NCI-H128 (cell line): ENCODE data around the gene CASR.
"Not testable (repeated sequence)": the region's sequence is repeated elsewhere in the genome, so short reads cannot be mapped to it uniquely, and the experiment has no call there.

Experiments
- DNase-seq: peaks from one replicate; lab custom pipeline; 2025; ENCODE audit not compliant: unreplicated experiment; lab: John Stamatoyannopoulos, UW

The CASR gene, protein sequence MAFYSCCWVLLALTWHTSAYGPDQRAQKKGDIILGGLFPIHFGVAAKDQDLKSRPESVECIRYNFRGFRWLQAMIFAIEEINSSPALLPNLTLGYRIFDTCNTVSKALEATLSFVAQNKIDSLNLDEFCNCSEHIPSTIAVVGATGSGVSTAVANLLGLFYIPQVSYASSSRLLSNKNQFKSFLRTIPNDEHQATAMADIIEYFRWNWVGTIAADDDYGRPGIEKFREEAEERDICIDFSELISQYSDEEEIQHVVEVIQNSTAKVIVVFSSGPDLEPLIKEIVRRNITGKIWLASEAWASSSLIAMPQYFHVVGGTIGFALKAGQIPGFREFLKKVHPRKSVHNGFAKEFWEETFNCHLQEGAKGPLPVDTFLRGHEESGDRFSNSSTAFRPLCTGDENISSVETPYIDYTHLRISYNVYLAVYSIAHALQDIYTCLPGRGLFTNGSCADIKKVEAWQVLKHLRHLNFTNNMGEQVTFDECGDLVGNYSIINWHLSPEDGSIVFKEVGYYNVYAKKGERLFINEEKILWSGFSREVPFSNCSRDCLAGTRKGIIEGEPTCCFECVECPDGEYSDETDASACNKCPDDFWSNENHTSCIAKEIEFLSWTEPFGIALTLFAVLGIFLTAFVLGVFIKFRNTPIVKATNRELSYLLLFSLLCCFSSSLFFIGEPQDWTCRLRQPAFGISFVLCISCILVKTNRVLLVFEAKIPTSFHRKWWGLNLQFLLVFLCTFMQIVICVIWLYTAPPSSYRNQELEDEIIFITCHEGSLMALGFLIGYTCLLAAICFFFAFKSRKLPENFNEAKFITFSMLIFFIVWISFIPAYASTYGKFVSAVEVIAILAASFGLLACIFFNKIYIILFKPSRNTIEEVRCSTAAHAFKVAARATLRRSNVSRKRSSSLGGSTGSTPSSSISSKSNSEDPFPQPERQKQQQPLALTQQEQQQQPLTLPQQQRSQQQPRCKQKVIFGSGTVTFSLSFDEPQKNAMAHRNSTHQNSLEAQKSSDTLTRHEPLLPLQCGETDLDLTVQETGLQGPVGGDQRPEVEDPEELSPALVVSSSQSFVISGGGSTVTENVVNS

DNA sequence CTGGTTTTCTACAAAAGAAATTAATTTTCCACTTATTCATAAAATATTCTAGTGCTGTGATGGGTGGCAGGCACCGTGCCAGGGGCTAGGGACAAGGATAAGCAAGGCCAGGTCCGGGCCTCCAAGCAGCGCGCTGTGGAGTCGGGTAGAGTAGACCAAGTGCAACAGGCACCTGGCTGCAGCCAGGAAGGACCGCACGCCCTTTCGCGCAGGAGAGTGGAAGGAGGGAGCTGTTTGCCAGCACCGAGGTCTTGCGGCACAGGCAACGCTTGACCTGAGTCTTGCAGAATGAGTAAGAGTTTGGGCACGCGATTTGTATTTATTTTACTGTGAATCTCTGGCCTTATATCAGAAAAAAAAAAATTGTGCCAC is at the start of gene CASR:
Gene CASR, plus strand, starts transcription at position 148 of the 372 bp plus-strand sequence. CDS start 70,522 bp downstream, outside the sequence.
- no peak for DNase-seq

DNA sequence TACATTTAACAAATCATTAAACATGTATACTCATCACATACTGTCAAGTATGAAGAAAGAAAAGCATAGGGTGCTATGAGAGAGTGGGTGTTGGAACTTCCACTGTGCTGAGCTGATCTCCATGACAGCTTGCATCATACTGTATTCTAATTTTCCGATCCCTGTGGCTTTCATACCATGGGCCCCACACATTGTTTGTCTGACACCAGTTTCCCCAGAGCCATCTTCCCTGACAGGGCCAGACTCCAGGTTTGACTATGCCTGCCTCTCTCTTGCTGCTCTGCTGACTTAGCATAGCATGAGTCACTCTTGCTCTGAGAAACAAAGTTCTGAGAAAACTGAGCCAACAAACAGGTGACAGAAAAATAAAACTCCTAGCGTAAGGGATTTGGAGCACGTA is 37.0 kb upstream of the CASR start:
- no peak for DNase-seq

DNA sequence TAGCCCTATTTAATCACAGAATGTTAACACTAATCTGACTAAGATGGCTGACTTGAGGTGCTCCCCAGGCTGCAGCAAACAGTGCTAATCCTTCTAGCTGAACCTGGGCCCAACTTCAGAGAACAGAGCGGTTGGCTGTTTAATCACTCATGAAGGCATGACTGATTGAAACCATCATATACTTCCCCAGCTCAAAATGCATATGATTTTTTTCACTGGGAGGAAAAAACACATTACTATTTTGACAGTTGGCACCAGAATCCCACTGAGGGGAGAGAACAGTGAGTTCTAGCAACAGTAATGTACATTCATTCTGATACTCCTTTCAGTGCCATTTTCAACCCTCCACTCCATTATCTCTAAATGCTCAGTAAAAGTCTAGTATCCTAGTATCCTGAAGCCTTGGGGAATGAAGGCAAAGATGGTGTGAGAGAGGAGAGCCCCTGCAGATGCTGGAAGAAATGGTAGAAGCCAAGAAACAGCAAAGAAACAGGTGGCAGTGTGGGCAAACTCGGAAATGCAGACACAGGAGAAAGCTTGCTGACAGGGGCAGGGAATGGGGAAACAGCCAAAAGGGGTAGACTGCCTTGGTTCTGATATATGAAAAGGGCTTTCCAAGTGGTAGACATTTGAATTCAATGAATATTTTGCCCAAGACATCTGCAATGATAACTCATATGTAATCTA is 34.4 kb upstream of the CASR start:
- DNase-seq, result no peak

DNA sequence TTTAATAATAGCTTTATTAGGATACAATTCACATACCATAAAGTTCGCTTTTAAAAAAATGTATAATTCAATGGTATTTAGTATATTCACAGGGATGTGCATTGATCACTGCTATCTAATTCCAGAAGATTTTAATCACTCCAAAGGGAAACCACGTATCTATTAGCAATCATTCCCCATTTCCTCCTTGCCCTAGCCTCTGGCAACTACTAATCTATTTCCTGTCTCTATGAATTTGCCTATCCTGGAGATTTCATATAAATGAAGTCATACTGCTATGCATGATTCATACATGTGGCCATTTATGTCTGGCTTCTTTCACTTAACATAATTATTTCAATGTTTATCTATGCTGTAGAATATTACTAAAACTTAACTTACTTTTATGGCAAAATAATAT is 32.0 kb upstream of the CASR start:
- DNase-seq, result no peak

DNA sequence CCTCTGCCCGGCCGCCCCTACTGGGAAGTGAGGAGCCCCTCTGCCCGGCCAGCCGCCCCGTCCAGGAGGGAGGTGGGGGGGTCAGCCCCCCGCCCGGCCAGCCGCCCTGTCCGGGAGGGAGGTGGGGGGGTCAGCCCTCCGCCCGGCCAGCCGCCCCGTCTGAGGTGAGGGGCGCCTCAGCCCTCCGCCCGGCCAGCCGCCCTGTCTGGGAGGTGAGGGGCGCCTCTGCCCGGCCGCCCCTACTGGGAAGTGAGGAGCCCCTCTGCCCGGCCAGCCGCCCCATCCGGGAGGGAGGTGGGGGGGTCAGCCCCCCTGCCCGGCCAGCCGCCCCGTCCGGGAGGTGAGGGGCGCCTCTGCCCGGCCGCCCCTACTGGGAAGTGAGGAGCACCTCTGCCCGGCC is 18.5 kb upstream of the CASR start:
- DNase-seq, result not testable (repeated sequence)

DNA sequence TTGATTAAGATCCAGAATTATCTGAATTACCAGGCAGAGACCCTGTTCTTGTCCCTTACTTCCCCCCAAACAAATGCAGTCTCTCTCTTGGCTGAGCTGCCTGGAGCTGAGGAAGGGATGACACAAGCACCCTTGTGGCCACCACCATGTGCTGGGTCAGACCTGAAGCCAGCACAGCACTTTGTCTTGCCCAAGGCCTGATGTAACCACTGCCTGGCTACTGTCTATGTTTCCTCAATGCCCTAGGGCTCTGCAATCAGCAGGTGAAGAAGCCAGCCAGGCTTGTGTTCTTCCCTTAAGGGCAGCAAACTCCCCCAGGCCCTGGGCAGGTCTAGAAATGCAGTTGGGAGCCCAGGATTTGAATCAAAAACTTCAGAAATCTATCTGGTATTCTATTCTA is 15.8 kb upstream of the CASR start:
- no peak for DNase-seq

DNA sequence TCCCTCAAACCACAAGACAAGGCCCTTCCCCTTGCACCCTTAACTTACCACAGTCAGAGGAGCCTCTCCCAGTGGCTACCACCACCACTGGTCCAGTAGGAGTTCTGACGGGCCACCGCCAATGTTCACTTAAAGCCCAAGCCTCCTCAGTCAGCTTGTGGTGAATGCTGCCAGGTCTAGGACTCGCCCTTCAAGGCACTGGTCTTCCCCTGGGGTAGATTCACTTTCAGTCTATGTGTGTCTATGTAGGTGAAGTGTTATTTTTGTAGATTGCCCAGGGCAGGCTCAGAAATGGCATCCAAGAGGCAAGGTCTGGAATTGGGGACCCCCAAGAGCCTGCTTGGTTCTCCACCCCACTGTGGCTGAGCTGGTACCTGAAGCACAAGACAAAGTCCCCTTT is 15.4 kb upstream of the CASR start:
- no peak for DNase-seq

DNA sequence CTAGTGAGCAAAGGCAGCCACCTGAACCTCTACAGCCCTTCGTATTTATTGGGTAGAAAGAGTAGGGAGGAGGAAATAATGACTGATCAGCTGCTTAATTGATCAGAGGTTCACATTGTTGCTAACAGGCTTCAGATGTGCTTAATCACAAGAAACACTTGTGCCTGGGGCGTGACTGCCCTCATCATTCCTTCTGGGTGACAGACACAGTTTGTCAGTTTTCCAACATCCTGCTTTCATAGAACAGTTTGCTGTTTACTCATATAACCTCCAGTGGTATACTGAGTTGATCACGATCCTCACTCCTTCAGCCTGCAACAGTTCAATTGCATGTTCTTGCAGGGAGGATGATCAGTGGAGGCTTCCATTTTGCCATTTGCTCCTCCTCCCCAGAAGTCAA is 13.6 kb upstream of the CASR start:
- no peak for DNase-seq

DNA sequence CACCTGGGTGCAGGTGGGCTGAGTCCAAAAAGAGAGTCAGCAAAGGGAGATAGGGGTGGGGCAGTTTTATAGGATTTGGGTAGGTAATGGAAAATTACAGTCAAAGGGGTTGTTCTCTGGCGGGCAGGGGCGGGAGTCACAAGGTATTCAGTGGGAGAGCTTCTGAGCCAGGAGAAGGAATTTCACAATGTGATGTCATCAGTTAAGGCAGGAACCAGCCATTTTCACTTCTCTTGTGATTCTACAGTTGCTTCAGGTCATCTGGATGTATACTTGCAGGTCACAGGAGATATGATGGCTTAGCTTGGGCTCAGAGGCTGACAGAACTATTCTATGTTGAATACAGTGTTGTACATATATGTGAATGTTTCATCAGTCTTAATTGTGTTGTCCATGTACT is 12.1 kb upstream of the CASR start:
- DNase-seq, result not testable (repeated sequence)

DNA sequence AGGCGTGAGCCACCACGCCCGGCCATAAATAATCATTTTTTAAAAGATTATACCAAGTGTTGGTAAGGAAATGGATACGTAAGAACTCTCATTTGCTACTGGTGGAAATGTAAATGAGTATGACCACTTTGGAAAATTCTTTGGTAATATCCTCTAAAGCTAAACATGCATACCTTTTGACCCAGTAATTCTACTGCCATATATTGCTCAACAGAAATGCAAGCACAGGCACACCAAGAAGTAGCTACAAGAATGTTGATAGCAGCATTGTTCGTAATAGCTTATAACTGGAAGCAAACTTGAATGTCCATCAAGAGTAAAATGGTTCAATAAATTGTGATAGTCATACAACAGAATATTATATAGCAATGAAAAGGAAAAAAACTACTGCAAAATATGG is 4.8 kb upstream of the CASR start:
- DNase-seq, result no peak

DNA sequence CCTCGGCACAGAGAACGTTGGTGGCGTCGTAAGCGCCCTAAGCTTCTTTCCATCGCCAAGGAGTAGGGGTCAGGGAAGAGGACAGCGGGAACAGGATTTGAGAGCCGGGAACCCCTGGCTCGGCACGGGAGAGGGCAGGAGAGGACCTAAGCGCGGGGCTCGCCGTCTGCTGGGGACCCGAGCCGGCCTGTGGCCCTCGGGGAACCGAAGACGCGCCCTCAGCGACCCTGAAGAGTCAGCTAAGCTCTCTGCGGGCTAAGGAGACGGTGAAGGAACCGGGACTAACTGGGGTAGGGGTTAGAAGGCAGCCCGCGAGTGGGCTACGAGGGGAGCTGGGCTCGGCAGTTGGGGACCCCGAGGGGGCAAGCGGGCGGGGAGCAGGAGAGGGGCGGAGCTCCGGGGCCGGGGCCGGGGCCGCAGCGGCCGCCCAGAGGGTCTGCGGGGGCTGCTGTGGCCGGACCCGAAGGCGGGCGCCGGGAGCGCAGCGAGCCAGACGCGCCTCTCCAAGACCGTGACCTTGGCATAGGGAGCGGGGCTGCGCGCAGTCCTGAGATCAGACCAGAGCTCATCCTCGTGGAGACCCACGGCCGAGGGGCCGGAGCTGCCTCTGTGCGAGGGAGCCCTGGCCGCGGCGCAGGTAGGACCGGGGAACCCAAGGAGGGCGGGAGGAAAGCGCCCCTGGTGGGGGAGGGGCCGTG is 574 bp downstream of the CASR start:
- DNase-seq, result no peak

DNA sequence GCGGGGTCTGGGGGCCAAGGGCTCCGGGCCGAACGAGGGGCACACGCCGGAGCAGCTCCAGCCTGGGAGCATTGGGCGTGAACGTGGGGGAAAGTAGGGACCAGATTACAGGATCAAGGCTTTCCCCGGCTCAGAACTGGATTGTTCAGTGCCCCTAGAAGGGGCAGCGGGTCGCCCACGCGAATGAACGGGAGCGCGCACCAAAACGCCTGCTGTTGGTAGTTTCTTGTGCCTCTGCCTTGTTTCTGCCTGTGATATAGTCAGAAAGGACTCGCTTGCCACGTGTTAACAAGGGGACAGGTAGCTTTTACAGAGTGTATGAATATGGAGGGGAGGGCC is 1.1 kb downstream of the CASR start:
- no peak for DNase-seq

DNA sequence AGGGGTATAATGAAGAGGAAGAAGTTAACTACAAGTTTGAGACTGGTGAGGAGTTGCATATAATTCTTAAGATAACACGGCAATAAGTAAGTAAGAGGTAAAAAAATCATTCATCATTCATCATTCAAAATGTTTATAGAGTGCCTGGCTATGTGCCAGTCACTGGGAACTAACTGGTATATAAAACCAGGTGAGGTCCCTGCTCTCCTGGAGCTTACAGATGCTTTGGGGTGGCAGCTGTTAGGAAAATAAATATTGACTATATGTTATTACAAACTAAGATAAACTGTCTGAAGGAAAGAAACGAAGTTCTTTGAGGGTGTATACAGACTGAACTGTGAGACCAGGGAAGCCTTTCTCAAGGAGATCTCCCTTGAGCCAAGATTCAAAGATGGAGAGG is 2.9 kb downstream of the CASR start:
- DNase-seq, result no peak

DNA sequence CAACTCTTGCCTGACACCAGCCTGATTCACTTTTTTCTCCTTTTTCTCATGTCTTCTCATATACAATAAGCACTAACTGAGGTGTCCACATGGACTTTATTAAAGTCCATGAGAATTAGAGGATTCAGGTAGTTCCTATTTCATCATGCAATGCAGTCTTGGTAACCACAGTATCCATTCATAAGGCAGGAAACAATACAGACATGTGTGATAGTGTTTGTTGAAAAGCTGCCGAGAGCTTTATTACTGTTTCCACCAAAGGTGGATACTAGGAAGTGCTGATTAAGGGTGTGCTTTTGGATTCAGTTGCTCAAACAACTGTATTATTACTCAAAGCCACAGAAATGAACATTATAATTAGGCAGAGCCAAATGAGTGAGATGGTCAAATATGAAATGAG is 5.3 kb downstream of the CASR start:
- no peak for DNase-seq

DNA sequence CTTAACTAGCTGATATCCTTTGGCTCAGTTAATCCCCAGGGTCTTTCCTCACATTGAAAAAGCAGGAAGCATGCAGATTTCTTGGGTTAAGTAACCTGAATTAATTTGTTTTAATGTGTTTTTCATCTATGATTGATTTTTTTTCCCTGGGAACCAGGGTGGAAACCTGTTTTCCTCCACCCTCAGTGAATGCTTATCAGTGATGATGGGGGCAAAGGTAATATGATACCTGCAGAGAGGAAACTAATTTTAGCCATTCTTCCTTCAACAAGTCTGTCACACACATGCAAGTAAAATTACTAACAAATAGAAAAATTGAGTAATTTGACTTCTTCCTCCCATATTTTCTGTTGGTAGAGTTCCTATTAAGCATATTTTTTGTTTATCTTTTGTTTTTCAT is 5.9 kb downstream of the CASR start:
- DNase-seq, result no peak

DNA sequence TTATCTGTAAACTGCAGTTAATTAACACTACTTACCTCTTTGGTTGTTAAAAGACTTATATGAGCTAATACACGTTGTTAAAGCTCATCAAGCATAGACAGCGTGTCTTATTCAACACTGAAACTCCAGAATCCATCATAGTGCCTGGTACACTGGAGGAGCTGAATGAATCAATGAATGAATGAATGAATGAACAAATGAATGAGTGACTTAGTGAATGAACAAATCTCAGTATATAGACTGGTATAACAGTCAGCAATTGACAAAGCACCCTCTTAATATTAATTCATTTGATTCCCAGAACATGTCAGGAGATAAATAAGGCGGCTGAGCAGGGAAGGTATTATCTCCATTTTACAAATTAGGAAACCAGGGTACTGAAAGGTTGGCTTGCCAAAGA is 7.1 kb downstream of the CASR start:
- no peak for DNase-seq

DNA sequence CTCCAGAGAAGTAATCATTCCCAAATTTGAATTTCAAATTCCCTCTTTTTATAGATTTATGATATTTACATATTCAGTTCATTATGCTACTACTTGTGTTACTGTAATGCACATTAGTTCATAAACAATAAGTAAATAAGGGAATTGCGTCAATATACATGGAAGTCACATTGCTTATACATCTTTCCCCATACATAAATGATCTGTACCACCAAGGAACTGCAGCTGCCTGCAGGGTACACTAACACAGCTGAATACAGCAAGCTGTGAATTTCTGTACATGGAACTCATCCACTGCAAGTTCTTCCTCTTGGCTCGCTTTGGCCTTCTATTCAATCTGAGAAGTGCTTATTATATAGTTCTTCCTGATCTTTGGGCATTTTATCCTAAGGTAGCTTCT is 15.5 kb downstream of the CASR start:
- DNase-seq, result no peak

DNA sequence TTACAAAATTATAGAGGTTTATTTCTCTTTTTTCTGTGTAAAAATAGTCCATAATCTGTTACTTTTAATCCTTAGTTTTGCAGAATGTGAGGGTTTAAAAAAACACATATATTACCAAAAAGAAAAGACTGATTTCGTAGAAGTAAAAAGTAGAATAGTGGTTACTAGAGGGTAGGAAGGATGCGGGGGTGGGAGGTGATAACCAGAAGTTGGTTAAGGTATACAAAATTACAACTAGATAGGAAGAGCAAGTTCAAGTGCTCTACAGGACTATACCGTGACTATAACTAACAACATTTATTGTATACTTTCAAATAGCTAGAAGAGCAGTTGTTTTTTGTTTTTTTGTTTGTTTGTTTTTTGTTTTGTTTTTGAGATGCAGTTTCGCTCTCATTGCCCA is 16.1 kb downstream of the CASR start:
- no peak for DNase-seq

DNA sequence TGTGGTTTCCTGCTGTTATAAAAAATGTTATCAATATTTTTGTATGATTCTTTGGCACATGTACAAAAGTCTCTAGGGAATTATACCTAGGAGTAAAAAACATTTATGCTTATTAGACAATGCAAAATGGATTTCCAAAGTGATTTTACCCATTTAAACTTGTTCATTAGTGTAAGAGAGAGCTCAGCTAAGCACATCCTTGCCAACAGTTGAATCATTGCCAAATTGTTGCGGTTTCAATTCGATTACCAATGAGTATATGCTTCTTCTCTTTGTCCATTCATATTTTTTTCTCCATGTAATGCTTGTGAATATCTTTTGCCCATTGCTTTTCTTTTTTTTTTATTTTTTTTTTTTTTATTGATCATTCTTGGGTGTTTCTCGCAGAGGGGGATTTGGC is 17.2 kb downstream of the CASR start:
- DNase-seq, result peak; percentile 85

DNA sequence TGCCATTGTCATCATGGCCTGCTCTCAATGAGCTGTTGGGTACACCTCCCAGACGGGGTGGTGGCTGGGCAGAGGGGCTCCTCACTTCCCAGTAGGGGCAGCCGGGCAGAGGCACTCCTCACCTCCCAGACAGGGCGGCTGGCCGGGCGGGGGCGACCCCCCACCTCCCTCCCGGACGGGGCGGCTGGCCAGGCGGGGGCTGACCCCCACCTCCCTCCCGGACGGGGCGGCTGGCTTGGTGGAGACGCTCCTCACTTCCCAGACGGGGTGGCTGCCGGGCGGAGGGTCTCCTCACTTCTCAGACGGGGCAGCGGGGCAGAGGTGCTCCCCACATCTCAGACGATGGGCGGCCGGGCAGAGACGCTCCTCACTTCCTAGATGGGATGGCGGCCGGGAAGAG is 18.0 kb downstream of the CASR start:
- not testable (repeated sequence) for DNase-seq

DNA sequence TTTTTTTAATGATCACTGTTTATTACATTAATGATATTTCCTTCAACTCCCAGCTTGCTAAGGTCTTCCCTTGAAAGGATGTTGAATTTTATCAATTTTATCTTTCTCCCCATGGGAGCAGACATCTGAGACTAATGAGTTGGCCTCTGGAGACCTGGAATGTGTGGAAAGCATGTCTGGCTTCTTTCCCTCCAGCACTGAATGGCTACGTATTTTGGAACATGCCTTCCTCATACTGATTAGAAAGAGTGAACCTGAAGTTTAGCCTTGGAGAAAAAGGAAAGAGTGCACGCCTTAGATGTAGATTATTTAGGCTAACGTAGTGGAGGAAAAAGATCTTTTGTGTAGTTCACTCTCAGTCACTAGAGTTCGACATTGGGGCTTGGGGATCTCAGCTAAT is 25.1 kb downstream of the CASR start:
- DNase-seq, result no peak
